ENCODE data around the gene SETD3.

DNA sequence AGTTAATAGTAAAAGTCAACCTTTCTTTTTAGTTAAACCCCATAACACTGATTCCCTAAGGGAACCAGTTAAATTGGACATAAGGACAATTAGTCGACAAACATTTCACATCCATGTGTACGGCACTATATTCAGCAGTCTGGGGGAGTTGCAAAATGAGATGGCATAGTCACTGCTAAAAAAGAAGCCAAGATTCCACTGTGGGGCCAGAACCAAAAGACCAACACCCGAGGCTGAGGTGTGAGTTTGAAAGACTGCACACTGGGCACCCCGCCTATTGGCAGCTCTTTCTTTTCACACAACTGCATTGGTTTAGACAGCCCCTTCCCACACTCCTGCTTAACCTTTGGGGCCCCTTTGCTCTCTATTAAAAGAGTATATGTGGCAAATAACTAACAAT is 16.7 kb downstream of the SETD3 start:
- TF ChIP-seq POLR2AphosphoS5 (IDR thresholded peaks at IDR 0.05): no peak
- TF ChIP-seq EP300 (IDR thresholded peaks at IDR 0.05): no peak

All from upper lobe of left lung (tissue), 4 donors.